WTC11 (cell line): ENCODE data around the gene MBNL1. TPM values are rescaled to one million over a fixed set of nuclear protein-coding genes. Genes with fewer than 3 reads are reported as not detected.

Experiments
- ATAC-seq: fragments of 200-7000 bp; cut with Tn5 transposase; 2 replicates; pipeline ENCODE4 v1.10.0; 2021; ENCODE audit warnings: mild to moderate bottlenecking, moderate library complexity
- CTCF ChIA-PET: fragments of 300-600 bp; sonication (Branson Sonifier 250); formaldehyde crosslinking; loops from one replicate; lab custom pipeline; 2021; ENCODE audit warnings: antibody characterized with exemption; lab: Charles Lee
- POLR2A ChIA-PET: fragments of 350-600 bp; sonication (Branson Sonifier 250); formaldehyde crosslinking; loops from one replicate; lab custom pipeline; 2021; ENCODE audit warnings: antibody characterized with exemption; lab: Charles Lee
- DNase-seq: peaks from one replicate; pipeline ENCODE4 v3.0.0; 2021; ENCODE audit warnings: low spot score
- H3K27ac Mint-ChIP-seq: 2 replicates; pipeline ENCODE4 v1.8.0; 2021; ENCODE audit warnings: mixed read lengths
- H3K27me3 Mint-ChIP-seq: 2 replicates; pipeline ENCODE4 v1.8.0; 2021; ENCODE audit warnings: low read depth, mild to moderate bottlenecking, moderate library complexity, mixed read lengths
- H3K36me3 Mint-ChIP-seq: 2 replicates; pipeline ENCODE4 v1.8.0; 2021; ENCODE audit warnings: mixed read lengths
- H3K4me1 Mint-ChIP-seq: 2 replicates; pipeline ENCODE4 v1.8.0; 2022; ENCODE audit warnings: mixed read lengths
- H3K4me3 Mint-ChIP-seq: 2 replicates; pipeline ENCODE4 v1.8.0; 2021; ENCODE audit warnings: mild to moderate bottlenecking, moderate library complexity, mixed read lengths
- H3K9me3 Mint-ChIP-seq: 2 replicates; pipeline ENCODE4 v1.8.0; 2021; ENCODE audit warnings: mixed read lengths
- ATF1 ChIP-seq: sonication (generic); formaldehyde crosslinking; IDR thresholded peaks from 2 replicates; pipeline ENCODE4 v1.8.1; 2023; ENCODE audit warnings: mild to moderate bottlenecking, moderate library complexity, missing genetic modification reagents
- FOXK1 ChIP-seq: sonication (generic); formaldehyde crosslinking; IDR thresholded peaks from 2 replicates; pipeline ENCODE4 v1.8.0; 2022; ENCODE audit warnings: mild to moderate bottlenecking, moderate library complexity, missing genetic modification reagents
- JUN ChIP-seq: sonication (generic); formaldehyde crosslinking; IDR thresholded peaks from 2 replicates; pipeline ENCODE4 v1.8.0; 2023; ENCODE audit warnings: mild to moderate bottlenecking, missing genetic modification reagents
- NR3C1 ChIP-seq: sonication (generic); formaldehyde crosslinking; conservative IDR thresholded peaks from 2 replicates; pipeline ENCODE4 v1.8.1; 2023; ENCODE audit warnings: low read depth, mild to moderate bottlenecking, missing genetic modification reagents
- PRRX2 ChIP-seq: fragments of 250-450 bp; sonication (Bioruptor Pico); IDR thresholded peaks from 2 replicates; pipeline ENCODE4 v1.8.0; 2021; ENCODE audit warnings: mild to moderate bottlenecking
- SMAD3 ChIP-seq: sonication (generic); formaldehyde crosslinking; IDR thresholded peaks from 2 replicates; pipeline ENCODE4 v1.8.0; 2022; ENCODE audit warnings: missing genetic modification reagents, mild to moderate bottlenecking, borderline replicate concordance
- SMAD4 ChIP-seq: sonication (generic); formaldehyde crosslinking; IDR thresholded peaks from 2 replicates; pipeline ENCODE4 v1.8.0; 2022; ENCODE audit warnings: mild to moderate bottlenecking, missing genetic modification reagents
- SP1 ChIP-seq: sonication (generic); formaldehyde crosslinking; conservative IDR thresholded peaks from 2 replicates; pipeline ENCODE4 v1.8.1; 2022; ENCODE audit warnings: missing genetic modification reagents
- TP53 ChIP-seq: sonication (generic); formaldehyde crosslinking; IDR thresholded peaks from 2 replicates; pipeline ENCODE4 v1.8.1; 2023; ENCODE audit warnings: mild to moderate bottlenecking, missing genetic modification reagents
- ZNF232 ChIP-seq: sonication (generic); formaldehyde crosslinking; IDR thresholded peaks from 2 replicates; pipeline ENCODE4 v1.8.0; 2022; ENCODE audit warnings: mild to moderate bottlenecking, missing genetic modification reagents
- ZNF416 ChIP-seq: fragments of 250-450 bp; sonication (Bioruptor Pico); IDR thresholded peaks from 2 replicates; pipeline ENCODE4 v1.9.0; 2021; ENCODE audit warnings: mild to moderate bottlenecking, inconsistent platforms
- total RNA-seq: library from RNA; stranded (reverse); gene quantifications from 3 replicates; pipeline ENCODE4 v1.2.3, GENCODE V29; 2021
- TF ChIP-seq, protein P1 (sequence below): fragments of 250-450 bp; sonication (Bioruptor Pico); IDR thresholded peaks from 2 replicates; pipeline ENCODE4 v2.1.2; 2022; ENCODE audit warnings: mild to moderate bottlenecking, moderate library complexity
- TF ChIP-seq, protein P2 (sequence below): fragments of 250-450 bp; sonication (Bioruptor Pico); IDR thresholded peaks from 2 replicates; pipeline ENCODE4 v1.9.0; 2021; ENCODE audit warnings: moderate library complexity, mild to moderate bottlenecking, inconsistent platforms, borderline replicate concordance
- TF ChIP-seq, protein P3 (sequence below): sonication (generic); formaldehyde crosslinking; conservative IDR thresholded peaks from 2 replicates; pipeline ENCODE4 v1.8.1; 2023; ENCODE audit warnings: mild to moderate bottlenecking, low read depth, missing genetic modification reagents, moderate library complexity
- TF ChIP-seq, protein P4 (sequence below): sonication (generic); formaldehyde crosslinking; IDR thresholded peaks from 2 replicates; pipeline ENCODE4 v1.8.0; 2022; ENCODE audit warnings: mild to moderate bottlenecking, missing genetic modification reagents
- TF ChIP-seq, protein P5 (sequence below): fragments of 250-450 bp; sonication (Bioruptor Pico); IDR thresholded peaks from 2 replicates; pipeline ENCODE4 v1.9.0; 2021; ENCODE audit warnings: mild to moderate bottlenecking
- TF ChIP-seq, protein P6 (sequence below): fragments of 250-450 bp; sonication (Bioruptor Pico); IDR thresholded peaks from 2 replicates; pipeline ENCODE4 v1.8.0; 2021; ENCODE audit warnings: mild to moderate bottlenecking
- TF ChIP-seq, protein P7 (sequence below): sonication (generic); formaldehyde crosslinking; conservative IDR thresholded peaks from 2 replicates; pipeline ENCODE4 v1.8.1; 2022; ENCODE audit warnings: mild to moderate bottlenecking, missing genetic modification reagents
- TF ChIP-seq, protein P8 (sequence below): sonication (generic); formaldehyde crosslinking; IDR thresholded peaks from 2 replicates; pipeline ENCODE4 v1.8.1; 2023; ENCODE audit warnings: mild to moderate bottlenecking, missing genetic modification reagents

MBNL1 gene
- total RNA-seq, 1 experiment from 2014 or later = 20.4 TPM

DNA sequence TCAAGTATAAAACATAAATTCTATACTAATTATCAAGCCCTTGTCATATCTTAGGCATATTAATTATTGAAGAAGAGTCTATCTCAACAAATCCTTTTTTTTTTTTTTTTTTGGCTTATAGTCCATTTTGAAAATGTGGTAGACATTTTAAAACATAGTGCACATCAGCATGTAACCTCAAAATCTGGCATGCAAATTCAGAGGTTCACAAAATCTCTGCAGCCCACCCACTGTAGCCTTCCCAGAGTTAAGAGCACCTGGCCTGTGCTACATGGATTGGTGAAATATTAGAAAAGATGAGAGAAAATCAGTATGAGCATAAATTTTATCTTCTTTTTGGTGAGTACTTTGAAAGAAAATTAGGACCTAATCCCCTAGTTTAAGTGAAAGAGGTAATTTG is 84.8 kb downstream of the MBNL1 start:
- Mint-ChIP-seq H3K4me3 (no peak overlapping the region), H3K27ac (no peak overlapping the region), H3K9me3 (no peaks in the 10 kb centered on the region), H3K36me3 (no peaks in the 10 kb centered on the region), H3K4me1 (peaks cover 6% of the 10 kb centered on the region), H3K27me3 (no peaks in the 10 kb centered on the region)
- ATAC-seq (no peak), DNase-seq (no peak)
- POLR2A ChIA-PET = no interaction called here
- TF ChIP-seq, protein P1, sequence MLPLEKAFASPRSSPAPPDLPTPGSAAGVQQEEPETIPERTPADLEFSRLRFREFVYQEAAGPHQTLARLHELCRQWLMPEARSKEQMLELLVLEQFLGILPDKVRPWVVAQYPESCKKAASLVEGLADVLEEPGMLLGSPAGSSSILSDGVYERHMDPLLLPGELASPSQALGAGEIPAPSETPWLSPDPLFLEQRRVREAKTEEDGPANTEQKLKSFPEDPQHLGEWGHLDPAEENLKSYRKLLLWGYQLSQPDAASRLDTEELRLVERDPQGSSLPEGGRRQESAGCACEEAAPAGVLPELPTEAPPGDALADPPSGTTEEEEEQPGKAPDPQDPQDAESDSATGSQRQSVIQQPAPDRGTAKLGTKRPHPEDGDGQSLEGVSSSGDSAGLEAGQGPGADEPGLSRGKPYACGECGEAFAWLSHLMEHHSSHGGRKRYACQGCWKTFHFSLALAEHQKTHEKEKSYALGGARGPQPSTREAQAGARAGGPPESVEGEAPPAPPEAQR (CRISPR knock-in tag) = no peak
- TF ChIP-seq SMAD3 (CRISPR knock-in tag) = no peak
- TF ChIP-seq ATF1 = no peak
- TF ChIP-seq SMAD4 (CRISPR knock-in tag) = no peak
- TF ChIP-seq JUN (CRISPR knock-in tag) = no peak
- TF ChIP-seq, protein P2, sequence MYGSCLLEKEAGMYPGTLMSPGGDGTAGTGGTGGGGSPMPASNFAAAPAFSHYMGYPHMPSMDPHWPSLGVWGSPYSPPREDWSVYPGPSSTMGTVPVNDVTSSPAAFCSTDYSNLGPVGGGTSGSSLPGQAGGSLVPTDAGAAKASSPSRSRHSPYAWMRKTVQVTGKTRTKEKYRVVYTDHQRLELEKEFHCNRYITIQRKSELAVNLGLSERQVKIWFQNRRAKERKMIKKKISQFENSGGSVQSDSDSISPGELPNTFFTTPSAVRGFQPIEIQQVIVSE (CRISPR knock-in tag) = no peak
- no peak for TF ChIP-seq ZNF416 (CRISPR knock-in tag)
- TF ChIP-seq, protein P3, sequence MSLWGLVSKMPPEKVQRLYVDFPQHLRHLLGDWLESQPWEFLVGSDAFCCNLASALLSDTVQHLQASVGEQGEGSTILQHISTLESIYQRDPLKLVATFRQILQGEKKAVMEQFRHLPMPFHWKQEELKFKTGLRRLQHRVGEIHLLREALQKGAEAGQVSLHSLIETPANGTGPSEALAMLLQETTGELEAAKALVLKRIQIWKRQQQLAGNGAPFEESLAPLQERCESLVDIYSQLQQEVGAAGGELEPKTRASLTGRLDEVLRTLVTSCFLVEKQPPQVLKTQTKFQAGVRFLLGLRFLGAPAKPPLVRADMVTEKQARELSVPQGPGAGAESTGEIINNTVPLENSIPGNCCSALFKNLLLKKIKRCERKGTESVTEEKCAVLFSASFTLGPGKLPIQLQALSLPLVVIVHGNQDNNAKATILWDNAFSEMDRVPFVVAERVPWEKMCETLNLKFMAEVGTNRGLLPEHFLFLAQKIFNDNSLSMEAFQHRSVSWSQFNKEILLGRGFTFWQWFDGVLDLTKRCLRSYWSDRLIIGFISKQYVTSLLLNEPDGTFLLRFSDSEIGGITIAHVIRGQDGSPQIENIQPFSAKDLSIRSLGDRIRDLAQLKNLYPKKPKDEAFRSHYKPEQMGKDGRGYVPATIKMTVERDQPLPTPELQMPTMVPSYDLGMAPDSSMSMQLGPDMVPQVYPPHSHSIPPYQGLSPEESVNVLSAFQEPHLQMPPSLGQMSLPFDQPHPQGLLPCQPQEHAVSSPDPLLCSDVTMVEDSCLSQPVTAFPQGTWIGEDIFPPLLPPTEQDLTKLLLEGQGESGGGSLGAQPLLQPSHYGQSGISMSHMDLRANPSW (CRISPR knock-in tag) = no peak
- CTCF ChIA-PET = no interaction called here

DNA sequence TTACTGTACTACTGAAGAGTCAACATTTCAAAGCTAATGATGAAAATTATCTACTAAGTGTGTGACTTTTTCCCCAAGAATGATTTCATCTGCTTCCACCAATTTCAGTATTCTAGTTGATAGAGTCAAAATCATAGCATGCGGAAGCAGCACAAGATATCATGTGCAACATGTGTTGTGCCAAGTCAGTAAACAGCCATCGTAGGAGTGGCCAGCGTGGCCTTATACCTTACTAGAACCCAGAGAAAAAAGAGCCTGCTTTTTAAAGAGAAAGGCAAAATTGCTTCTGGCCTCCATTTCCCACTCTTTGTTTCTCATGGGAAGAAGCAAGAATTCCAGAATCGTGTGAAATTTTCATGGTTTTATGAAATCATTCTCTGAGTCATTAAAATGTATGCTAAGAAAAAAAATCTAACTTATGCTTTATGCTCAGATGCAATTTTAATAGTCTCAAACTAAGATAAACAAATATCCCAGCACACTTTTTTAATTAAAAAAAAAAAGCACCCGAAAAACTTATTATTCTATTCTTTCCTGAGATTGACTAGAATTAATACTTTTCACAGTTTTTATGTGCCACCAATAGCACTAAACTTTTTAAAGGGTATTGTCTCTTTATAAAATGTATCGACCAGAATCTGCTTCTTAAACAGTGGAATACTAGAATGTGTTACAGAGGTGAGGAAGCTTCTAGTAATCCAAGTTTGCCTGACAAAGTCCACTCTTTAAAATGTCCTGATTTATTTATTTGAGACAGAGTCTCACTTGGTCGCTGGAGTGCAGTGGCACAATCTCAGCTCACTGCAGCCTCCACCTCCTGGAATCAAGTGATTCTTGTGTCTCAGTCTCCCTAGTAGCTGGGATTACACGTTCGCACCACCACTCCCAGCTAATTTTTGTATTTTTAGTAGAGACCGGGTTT is 87.3 kb downstream of the MBNL1 start:
- no peaks in the 10 kb centered on the region for H3K27me3 Mint-ChIP-seq
- ATAC-seq (no peak), DNase-seq (no peak)
- H3K36me3 Mint-ChIP-seq = no peaks in the 10 kb centered on the region
- peaks cover 12% of the 10 kb centered on the region for H3K4me1 Mint-ChIP-seq
- H3K9me3 Mint-ChIP-seq = no peaks in the 10 kb centered on the region
- CTCF ChIA-PET = no interaction called here
- no peak overlapping the region for H3K27ac Mint-ChIP-seq
- H3K4me3 Mint-ChIP-seq = no peak overlapping the region
- POLR2A ChIA-PET = no interaction called here
- TF ChIP-seq NR3C1 (CRISPR knock-in tag) (no peak), SMAD4 (CRISPR knock-in tag) (no peak), TP53 (CRISPR knock-in tag) (no peak), PRRX2 (CRISPR knock-in tag) (no peak), FOXK1 (CRISPR knock-in tag) (no peak), SP1 (CRISPR knock-in tag) (no peak), ZNF232 (CRISPR knock-in tag) (no peak)
- TF ChIP-seq, protein P1 (CRISPR knock-in tag) = no peak
- TF ChIP-seq, protein P4, sequence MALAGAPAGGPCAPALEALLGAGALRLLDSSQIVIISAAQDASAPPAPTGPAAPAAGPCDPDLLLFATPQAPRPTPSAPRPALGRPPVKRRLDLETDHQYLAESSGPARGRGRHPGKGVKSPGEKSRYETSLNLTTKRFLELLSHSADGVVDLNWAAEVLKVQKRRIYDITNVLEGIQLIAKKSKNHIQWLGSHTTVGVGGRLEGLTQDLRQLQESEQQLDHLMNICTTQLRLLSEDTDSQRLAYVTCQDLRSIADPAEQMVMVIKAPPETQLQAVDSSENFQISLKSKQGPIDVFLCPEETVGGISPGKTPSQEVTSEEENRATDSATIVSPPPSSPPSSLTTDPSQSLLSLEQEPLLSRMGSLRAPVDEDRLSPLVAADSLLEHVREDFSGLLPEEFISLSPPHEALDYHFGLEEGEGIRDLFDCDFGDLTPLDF (CRISPR knock-in tag) = no peak
- TF ChIP-seq, protein P5, sequence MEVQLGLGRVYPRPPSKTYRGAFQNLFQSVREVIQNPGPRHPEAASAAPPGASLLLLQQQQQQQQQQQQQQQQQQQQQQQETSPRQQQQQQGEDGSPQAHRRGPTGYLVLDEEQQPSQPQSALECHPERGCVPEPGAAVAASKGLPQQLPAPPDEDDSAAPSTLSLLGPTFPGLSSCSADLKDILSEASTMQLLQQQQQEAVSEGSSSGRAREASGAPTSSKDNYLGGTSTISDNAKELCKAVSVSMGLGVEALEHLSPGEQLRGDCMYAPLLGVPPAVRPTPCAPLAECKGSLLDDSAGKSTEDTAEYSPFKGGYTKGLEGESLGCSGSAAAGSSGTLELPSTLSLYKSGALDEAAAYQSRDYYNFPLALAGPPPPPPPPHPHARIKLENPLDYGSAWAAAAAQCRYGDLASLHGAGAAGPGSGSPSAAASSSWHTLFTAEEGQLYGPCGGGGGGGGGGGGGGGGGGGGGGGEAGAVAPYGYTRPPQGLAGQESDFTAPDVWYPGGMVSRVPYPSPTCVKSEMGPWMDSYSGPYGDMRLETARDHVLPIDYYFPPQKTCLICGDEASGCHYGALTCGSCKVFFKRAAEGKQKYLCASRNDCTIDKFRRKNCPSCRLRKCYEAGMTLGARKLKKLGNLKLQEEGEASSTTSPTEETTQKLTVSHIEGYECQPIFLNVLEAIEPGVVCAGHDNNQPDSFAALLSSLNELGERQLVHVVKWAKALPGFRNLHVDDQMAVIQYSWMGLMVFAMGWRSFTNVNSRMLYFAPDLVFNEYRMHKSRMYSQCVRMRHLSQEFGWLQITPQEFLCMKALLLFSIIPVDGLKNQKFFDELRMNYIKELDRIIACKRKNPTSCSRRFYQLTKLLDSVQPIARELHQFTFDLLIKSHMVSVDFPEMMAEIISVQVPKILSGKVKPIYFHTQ (CRISPR knock-in tag) = no peak
- TF ChIP-seq, protein P6, sequence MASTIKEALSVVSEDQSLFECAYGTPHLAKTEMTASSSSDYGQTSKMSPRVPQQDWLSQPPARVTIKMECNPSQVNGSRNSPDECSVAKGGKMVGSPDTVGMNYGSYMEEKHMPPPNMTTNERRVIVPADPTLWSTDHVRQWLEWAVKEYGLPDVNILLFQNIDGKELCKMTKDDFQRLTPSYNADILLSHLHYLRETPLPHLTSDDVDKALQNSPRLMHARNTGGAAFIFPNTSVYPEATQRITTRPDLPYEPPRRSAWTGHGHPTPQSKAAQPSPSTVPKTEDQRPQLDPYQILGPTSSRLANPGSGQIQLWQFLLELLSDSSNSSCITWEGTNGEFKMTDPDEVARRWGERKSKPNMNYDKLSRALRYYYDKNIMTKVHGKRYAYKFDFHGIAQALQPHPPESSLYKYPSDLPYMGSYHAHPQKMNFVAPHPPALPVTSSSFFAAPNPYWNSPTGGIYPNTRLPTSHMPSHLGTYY (CRISPR knock-in tag) = no peak
- TF ChIP-seq, protein P7, sequence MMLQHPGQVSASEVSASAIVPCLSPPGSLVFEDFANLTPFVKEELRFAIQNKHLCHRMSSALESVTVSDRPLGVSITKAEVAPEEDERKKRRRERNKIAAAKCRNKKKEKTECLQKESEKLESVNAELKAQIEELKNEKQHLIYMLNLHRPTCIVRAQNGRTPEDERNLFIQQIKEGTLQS (CRISPR knock-in tag) = no peak
- TF ChIP-seq, protein P8, sequence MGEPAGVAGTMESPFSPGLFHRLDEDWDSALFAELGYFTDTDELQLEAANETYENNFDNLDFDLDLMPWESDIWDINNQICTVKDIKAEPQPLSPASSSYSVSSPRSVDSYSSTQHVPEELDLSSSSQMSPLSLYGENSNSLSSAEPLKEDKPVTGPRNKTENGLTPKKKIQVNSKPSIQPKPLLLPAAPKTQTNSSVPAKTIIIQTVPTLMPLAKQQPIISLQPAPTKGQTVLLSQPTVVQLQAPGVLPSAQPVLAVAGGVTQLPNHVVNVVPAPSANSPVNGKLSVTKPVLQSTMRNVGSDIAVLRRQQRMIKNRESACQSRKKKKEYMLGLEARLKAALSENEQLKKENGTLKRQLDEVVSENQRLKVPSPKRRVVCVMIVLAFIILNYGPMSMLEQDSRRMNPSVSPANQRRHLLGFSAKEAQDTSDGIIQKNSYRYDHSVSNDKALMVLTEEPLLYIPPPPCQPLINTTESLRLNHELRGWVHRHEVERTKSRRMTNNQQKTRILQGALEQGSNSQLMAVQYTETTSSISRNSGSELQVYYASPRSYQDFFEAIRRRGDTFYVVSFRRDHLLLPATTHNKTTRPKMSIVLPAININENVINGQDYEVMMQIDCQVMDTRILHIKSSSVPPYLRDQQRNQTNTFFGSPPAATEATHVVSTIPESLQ (CRISPR knock-in tag) = no peak
